ENCODE data around the gene PITRM1. TPM values are rescaled to one million over a fixed set of nuclear protein-coding genes. Genes with fewer than 3 reads are reported as not detected.
"Not testable (repeated sequence)": the region's sequence is repeated elsewhere in the genome, so short reads cannot be mapped to it uniquely, and the experiment has no call there.

PITRM1 gene
- total RNA-seq (10 to 100 TPM; 48.5 to 70.3 (median 57.3) TPM), polyA plus RNA-seq (10 to 100 TPM; 16.6 to 40.6 (median 23.4) TPM)

GRCh38 chr10:3172446-3173170 is at the start of gene PITRM1:
Gene PITRM1, minus strand, starts transcription at chr10:3172782. Its CDS starts 10 bp downstream, at chr10:3172772.
- peaks cover 0 to 24% (median 16%) of the 10 kb centered on the region in 4 donors for H3K36me3 ChIP-seq
- no peaks in the 10 kb centered on the region for H3K27me3 ChIP-seq
- TF ChIP-seq POLR2A (IDR thresholded peaks at IDR 0.05) (peak; percentile 94 to 96), EP300 (IDR thresholded peaks at IDR 0.05) (no peak), CTCF (IDR thresholded peaks at IDR 0.05) (no peak), POLR2AphosphoS5 (IDR thresholded peaks at IDR 0.05) (peak; percentile 99 to 100 (median 100))
- peaks cover 0 to 12% (median 10%) of the 10 kb centered on the region in 4 donors for H3K4me1 ChIP-seq
- H3K4me3 ChIP-seq: peak within 1 kb of the TSS; percentile 71 to 90 (median 84)
- peak; percentile 100 for DNase-seq
- H3K9me3 ChIP-seq: no peaks in the 10 kb centered on the region
- WGBS, 2 donors: 0 to 1% methylated on average over 73 of the region's 73 CpGs
- intact Hi-C loops (cut with DNase I): no loop called here
- peak within 1 kb of the TSS; percentile 88 to 92 (median 90) for H3K27ac ChIP-seq

GRCh38 chr10:3222068-3222467 is 49.5 kb upstream of the PITRM1 start:
- no peaks in the 10 kb centered on the region for H3K9me3 ChIP-seq
- no peaks in the 10 kb centered on the region for H3K27me3 ChIP-seq
- H3K4me1 ChIP-seq: peaks cover 0 to 23% (median 13%) of the 10 kb centered on the region in 4 donors
- intact Hi-C loops (cut with DNase I): no loop called here
- H3K36me3 ChIP-seq: no peaks in the 10 kb centered on the region
- H3K27ac ChIP-seq: peak overlapping the region in 1 of 4 donors; percentile 1
- TF ChIP-seq CTCF (IDR thresholded peaks at IDR 0.05): no peak
- no peak for TF ChIP-seq POLR2A (IDR thresholded peaks at IDR 0.05)
- TF ChIP-seq EP300 (IDR thresholded peaks at IDR 0.05): no peak
- no peak for TF ChIP-seq POLR2AphosphoS5 (IDR thresholded peaks at IDR 0.05)
- no peak overlapping the region for H3K4me3 ChIP-seq
- DNase-seq: no peak
- WGBS, 2 donors: 79 to 86% methylated on average over 10 of the region's 10 CpGs

GRCh38 chr10:3221601-3222000 is 49.0 kb upstream of the PITRM1 start:
- H3K27ac ChIP-seq; intact Hi-C loops (cut with DNase I); DNase-seq; H3K4me3 ChIP-seq; H3K27me3 ChIP-seq; H3K36me3 ChIP-seq; H3K9me3 ChIP-seq: not testable (repeated sequence)
- no CpG with 5 or more reads among the region's 2 CpGs for WGBS, 2 donors
- peaks cover 0 to 18% (median 8%) of the 10 kb centered on the region in 4 donors for H3K4me1 ChIP-seq

- no peak for TF ChIP-seq POLR2A (IDR thresholded peaks at IDR 0.05)
- TF ChIP-seq POLR2AphosphoS5 (IDR thresholded peaks at IDR 0.05): peak; percentile 62 to 78 (median 71)
- intact Hi-C loops (cut with DNase I): no loop called here
- DNase-seq: no peak
- H3K36me3 ChIP-seq: no peaks in the 10 kb centered on the region
- H3K9me3 ChIP-seq: no peaks in the 10 kb centered on the region
- H3K27ac ChIP-seq: no peak overlapping the region
- no peaks in the 10 kb centered on the region for H3K27me3 ChIP-seq
- H3K4me1 ChIP-seq: peaks cover 0 to 11% (median 3%) of the 10 kb centered on the region in 4 donors
- H3K4me3 ChIP-seq: no peak overlapping the region
Measured at GRCh38 chr10:3220853-3221252, 48.3 kb upstream of the PITRM1 start.

GRCh38 chr10:3219021-3219628 is 46.5 kb upstream of the PITRM1 start:
- H3K36me3 ChIP-seq; H3K4me3 ChIP-seq; H3K27me3 ChIP-seq; H3K9me3 ChIP-seq; intact Hi-C loops (cut with DNase I); DNase-seq; H3K27ac ChIP-seq: not testable (repeated sequence)
- H3K4me1 ChIP-seq: peaks cover 0 to 16% (median 10%) of the 10 kb centered on the region in 4 donors
- 92 to 95% methylated on average over 5 of the region's 5 CpGs for WGBS, 2 donors

GRCh38 chr10:3217853-3218252 is 45.3 kb upstream of the PITRM1 start:
- no peak overlapping the region for H3K27ac ChIP-seq
- peaks cover 0 to 29% (median 21%) of the 10 kb centered on the region in 4 donors for H3K4me1 ChIP-seq
- no peak overlapping the region for H3K4me3 ChIP-seq
- H3K27me3 ChIP-seq: no peaks in the 10 kb centered on the region
- H3K36me3 ChIP-seq: no peaks in the 10 kb centered on the region
- TF ChIP-seq EP300 (IDR thresholded peaks at IDR 0.05) (no peak), POLR2A (IDR thresholded peaks at IDR 0.05) (no peak), CTCF (IDR thresholded peaks at IDR 0.05) (no peak), POLR2AphosphoS5 (IDR thresholded peaks at IDR 0.05) (no peak)
- intact Hi-C loops (cut with DNase I): no loop called here
- WGBS, 2 donors: 90 to 92% methylated on average over 12 of the region's 12 CpGs
- H3K9me3 ChIP-seq: no peaks in the 10 kb centered on the region
- no peak for DNase-seq
